HG03378 (cell line): ENCODE data around the gene USP25.
A peak's percentile ranks its signal among the peaks of the same experiment; 100 is the strongest.

Source experiments
- ATAC-seq: cut with Tn5 transposase; IDR thresholded peaks from one replicate; pipeline ENCODE4 v1.9.1; 2021; ENCODE audit warnings: mild to moderate bottlenecking, moderate library complexity; ENCODE audit not compliant: unreplicated experiment

The USP25 gene

GRCh38 chr21:15797577-15798363 lies 68.0 kb downstream of the USP25 start:
- ATAC-seq, result no peak

GRCh38 chr21:15801352-15801863 lies 71.6 kb downstream of the USP25 start:
- no peak for ATAC-seq

GRCh38 chr21:15804247-15805005 lies 74.6 kb downstream of the USP25 start:
- ATAC-seq, result no peak

GRCh38 chr21:15809065-15809464 lies 79.3 kb downstream of the USP25 start:
- no peak for ATAC-seq

- no peak for ATAC-seq
These were observed 80.0 kb downstream of the USP25 start for GRCh38 chr21:15809818-15810217.

- ATAC-seq, result no peak
These were observed 85.5 kb downstream of the USP25 start for GRCh38 chr21:15815285-15815684.

GRCh38 chr21:15820327-15820726 lies 90.5 kb downstream of the USP25 start:
- no peak for ATAC-seq

GRCh38 chr21:15820852-15821379 lies 91.1 kb downstream of the USP25 start:
- no peak for ATAC-seq

GRCh38 chr21:15823486-15824150 lies 93.8 kb downstream of the USP25 start:
- ATAC-seq, result no peak

- no peak for ATAC-seq
These were observed 95.9 kb downstream of the USP25 start for GRCh38 chr21:15825700-15826099.

- ATAC-seq, result peak; percentile 77
These were observed 96.5 kb downstream of the USP25 start for GRCh38 chr21:15826147-15826780.

GRCh38 chr21:15826908-15827601 lies 97.3 kb downstream of the USP25 start:
- no peak for ATAC-seq

GRCh38 chr21:15831497-15831896 lies 101.7 kb downstream of the USP25 start:
- ATAC-seq, result no peak

- ATAC-seq, result no peak
These were observed 107.9 kb downstream of the USP25 start for GRCh38 chr21:15837645-15838044.

GRCh38 chr21:15839026-15839425 lies 109.2 kb downstream of the USP25 start:
- no peak for ATAC-seq

GRCh38 chr21:15839601-15840000 lies 109.8 kb downstream of the USP25 start:
- no peak for ATAC-seq

GRCh38 chr21:15840406-15840805 lies 110.6 kb downstream of the USP25 start:
- no peak for ATAC-seq

- no peak for ATAC-seq
These were observed 112.2 kb downstream of the USP25 start for GRCh38 chr21:15841856-15842564.

- ATAC-seq, result no peak
These were observed 112.7 kb downstream of the USP25 start for GRCh38 chr21:15842565-15842880.

- no peak for ATAC-seq
These were observed 114.0 kb downstream of the USP25 start for GRCh38 chr21:15843766-15844165.
